Activated naive CD8-positive, alpha-beta T cell treated with anti-CD3 and anti-CD28 coated beads for 36 hours (primary cell): ENCODE data around the gene KCNH4. TPM values are rescaled to one million over a fixed set of nuclear protein-coding genes. Genes with fewer than 3 reads are reported as not detected.
A peak's percentile ranks its signal among the peaks of the same experiment; 100 is the strongest.
"Not testable (repeated sequence)": the region's sequence is repeated elsewhere in the genome, so short reads cannot be mapped to it uniquely, and the experiment has no call there.

Experiments
- DNase-seq: peaks from one replicate; pipeline ENCODE4 v3.0.0; 2021
- H3K27ac Mint-ChIP-seq: one replicate; pipeline ENCODE4 v1.8.0; 2022; ENCODE audit warnings: mild to moderate bottlenecking, moderate library complexity, mixed read lengths
- H3K27me3 Mint-ChIP-seq: one replicate; pipeline ENCODE4 v1.8.0; 2022; ENCODE audit warnings: mild to moderate bottlenecking, mixed read lengths
- H3K36me3 Mint-ChIP-seq: one replicate; pipeline ENCODE4 v1.8.0; 2021; ENCODE audit warnings: mild to moderate bottlenecking, mixed read lengths
- H3K4me1 Mint-ChIP-seq: one replicate; pipeline ENCODE4 v1.8.0; 2021; ENCODE audit warnings: mixed read lengths
- H3K4me3 Mint-ChIP-seq: one replicate; pipeline ENCODE4 v1.8.0; 2022; ENCODE audit warnings: mild to moderate bottlenecking, moderate library complexity, mixed read lengths
- H3K9me3 Mint-ChIP-seq: one replicate; pipeline ENCODE4 v1.8.0; 2022; ENCODE audit warnings: mixed read lengths
- total RNA-seq, 2 experiments: library from RNA; stranded (reverse); gene quantifications; one replicate each; pipeline ENCODE4 v1.2.3, GENCODE V29; 2021

Gene KCNH4
- total RNA-seq, 2 experiments from 2014 or later = 0.39 to 0.44 TPM

- DNase-seq = no peak
- Mint-ChIP-seq H3K27me3 (peaks cover 11% of the 10 kb centered on the region), H3K27ac (no peak overlapping the region), H3K36me3 (no peaks in the 10 kb centered on the region), H3K4me1 (peaks cover 9% of the 10 kb centered on the region), H3K4me3 (no peak overlapping the region), H3K9me3 (no peaks in the 10 kb centered on the region)
Observed at GRCh38 chr17:42174126-42174783, 6.7 kb downstream of the KCNH4 start.

DNA sequence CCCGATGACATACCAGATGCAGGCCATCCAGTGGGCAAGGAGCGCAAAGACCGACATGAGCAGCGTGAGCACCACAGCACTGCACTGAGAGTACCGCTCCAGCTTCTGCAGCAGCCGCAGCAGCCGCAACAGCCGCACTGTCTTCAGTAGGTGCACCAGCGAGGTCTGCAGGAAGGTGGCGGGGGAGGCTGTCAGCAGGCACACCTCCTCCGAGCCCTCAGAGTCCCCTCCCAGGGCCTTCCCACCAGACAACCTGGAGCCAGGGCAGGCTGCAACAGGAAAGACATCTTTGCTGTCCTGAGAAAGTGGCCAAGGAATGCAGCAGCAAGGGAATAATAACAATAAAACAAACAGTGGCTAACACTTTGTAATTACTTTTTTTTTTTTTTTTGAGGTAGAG, 9.1 kb downstream of the KCNH4 start:
- Mint-ChIP-seq H3K36me3 (no peaks in the 10 kb centered on the region), H3K9me3 (no peaks in the 10 kb centered on the region), H3K27ac (no peak overlapping the region), H3K4me3 (no peak overlapping the region), H3K27me3 (no peaks in the 10 kb centered on the region), H3K4me1 (no peaks in the 10 kb centered on the region)
- DNase-seq = no peak

DNA sequence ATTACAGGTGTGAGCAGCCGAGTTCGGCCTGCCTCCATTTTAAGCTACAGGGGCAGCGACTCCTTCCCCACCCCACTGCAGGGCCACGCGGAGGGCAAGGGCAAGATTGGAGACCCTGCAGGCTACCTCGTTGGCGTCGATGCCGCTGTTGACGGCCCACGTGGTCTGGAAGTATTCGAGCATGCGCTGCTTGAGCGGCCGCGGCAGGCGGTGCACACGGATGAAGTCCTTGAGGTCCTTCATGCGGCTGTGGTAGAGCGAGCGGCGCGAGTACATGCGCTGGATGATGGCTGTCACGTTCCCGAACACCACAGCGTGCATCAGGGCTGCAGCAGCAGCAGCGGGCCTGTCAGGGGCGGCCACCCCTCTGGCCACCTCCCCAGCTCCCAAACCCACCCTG, 11.6 kb downstream of the KCNH4 start:
- Mint-ChIP-seq H3K4me1 (no peaks in the 10 kb centered on the region), H3K9me3 (no peaks in the 10 kb centered on the region), H3K27ac (no peak overlapping the region), H3K27me3 (no peaks in the 10 kb centered on the region), H3K4me3 (no peak overlapping the region), H3K36me3 (no peaks in the 10 kb centered on the region)
- DNase-seq = no peak

DNA sequence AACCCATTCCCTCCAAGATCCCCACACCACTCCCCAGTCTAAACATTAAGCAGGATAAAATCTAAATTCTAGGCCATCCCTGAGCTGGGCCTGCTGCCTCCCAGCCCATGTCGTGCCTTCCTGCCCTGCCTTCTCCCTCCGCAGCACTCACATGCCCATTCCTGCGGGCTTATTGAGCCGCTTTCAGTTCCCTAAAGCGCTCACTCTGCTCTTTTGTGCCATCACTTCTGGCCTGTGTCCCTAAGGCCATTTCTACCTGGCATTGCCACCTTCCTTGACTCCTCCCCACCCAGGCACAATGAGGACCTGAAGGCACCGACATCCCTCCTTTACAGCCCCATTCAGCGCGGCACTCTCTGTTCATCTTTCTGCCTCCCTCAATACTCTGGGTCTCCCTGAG, 13.1 kb downstream of the KCNH4 start:
- DNase-seq = no peak
- Mint-ChIP-seq H3K27me3 (no peaks in the 10 kb centered on the region), H3K36me3 (no peaks in the 10 kb centered on the region), H3K4me3 (no peak overlapping the region), H3K4me1 (no peaks in the 10 kb centered on the region), H3K27ac (no peak overlapping the region), H3K9me3 (no peaks in the 10 kb centered on the region)

DNA sequence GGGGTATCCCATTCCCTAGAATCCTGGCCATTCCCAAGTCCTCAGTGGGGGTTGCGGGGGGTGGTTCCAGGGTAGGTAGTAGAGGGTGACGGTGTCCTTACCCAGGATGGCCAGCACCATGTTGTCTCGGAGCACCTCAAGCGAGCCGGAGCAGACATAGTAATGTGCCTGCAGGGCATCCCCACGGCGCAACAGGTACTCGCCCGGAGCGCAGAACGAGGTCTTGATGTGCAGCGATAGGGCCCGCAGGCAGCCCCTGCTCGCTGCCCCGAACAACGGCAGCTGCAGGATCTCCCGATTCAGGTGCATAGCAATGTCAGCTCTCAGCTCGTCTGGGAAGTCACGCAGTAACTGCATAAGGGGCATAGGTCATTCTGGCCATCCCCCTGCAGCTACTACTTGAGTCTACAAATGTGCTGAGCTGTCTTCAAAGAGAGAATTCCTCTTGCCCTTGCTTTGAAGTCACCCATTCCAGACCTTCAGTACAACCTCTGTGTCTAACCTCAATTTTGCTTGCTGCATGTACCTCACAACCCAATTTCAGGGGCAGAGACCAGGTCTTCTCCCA, 14.7 kb downstream of the KCNH4 start:
- no peak for DNase-seq
- Mint-ChIP-seq H3K27ac (no peak overlapping the region), H3K4me3 (no peak overlapping the region), H3K4me1 (no peaks in the 10 kb centered on the region), H3K9me3 (no peaks in the 10 kb centered on the region), H3K36me3 (no peaks in the 10 kb centered on the region), H3K27me3 (no peaks in the 10 kb centered on the region)

DNA sequence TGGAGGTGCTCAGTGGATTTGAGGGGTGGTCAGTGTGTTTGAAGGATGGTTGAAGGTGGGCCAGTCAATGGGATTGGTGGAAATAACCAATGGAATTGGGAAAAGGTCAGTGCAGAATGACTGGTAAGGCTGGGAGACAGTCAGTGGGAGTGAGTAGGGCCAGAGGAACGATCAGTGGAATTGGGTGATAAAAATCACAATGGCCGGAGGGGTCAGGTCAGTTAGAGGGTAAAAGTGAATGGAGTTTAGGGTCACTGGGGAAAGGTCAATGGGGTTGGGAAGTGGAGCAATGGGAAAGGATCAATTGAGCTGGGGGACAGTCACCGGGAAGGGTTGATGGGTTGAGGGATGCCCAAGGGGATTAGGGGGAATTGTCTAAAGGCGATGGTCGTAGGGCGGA, 15.2 kb downstream of the KCNH4 start:
- Mint-ChIP-seq H3K9me3 (no peaks in the 10 kb centered on the region), H3K36me3 (no peaks in the 10 kb centered on the region), H3K27ac (no peak overlapping the region), H3K4me3 (no peak overlapping the region), H3K27me3 (no peaks in the 10 kb centered on the region), H3K4me1 (no peaks in the 10 kb centered on the region)
- DNase-seq = no peak

DNA sequence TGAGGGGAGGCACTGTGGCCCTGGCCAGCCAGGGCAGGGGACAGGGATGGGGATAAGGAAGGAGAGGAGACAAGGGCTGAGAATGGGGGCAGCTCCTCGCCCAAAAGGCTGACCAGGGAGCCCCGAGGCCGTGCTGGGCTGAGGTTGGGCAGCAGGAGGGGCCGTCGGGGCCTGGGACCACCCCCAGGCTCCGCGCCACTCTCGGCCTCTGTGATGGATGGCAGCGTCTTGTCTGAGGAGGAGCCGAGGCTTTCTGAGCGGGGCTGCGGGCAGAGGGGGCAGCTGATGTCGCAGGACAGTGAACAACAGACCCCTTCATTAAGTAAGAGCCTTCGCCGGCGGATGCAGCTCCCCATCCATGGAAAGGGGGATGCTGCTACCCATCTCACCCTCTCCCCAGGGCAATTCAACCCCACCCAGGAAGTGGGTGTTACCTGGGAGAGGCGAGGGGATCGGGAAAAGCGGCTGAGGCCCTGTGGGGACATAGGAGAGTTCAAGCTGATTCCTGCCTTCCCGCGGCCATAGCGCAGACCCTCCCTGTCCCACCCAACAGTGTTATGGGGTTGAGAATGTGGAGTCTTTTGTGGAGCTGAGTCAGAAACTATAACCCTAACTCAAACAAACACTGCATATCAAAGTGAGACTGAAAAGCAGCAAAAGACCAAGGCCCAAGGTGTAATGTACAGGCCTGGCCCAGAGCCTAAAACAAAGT, 17.1 kb downstream of the KCNH4 start:
- no peaks in the 10 kb centered on the region for H3K4me1 Mint-ChIP-seq
- H3K9me3 Mint-ChIP-seq = no peaks in the 10 kb centered on the region
- no peak for DNase-seq
- H3K27ac Mint-ChIP-seq = no peak overlapping the region
- H3K27me3 Mint-ChIP-seq = no peaks in the 10 kb centered on the region
- no peaks in the 10 kb centered on the region for H3K36me3 Mint-ChIP-seq
- no peak overlapping the region for H3K4me3 Mint-ChIP-seq

DNA sequence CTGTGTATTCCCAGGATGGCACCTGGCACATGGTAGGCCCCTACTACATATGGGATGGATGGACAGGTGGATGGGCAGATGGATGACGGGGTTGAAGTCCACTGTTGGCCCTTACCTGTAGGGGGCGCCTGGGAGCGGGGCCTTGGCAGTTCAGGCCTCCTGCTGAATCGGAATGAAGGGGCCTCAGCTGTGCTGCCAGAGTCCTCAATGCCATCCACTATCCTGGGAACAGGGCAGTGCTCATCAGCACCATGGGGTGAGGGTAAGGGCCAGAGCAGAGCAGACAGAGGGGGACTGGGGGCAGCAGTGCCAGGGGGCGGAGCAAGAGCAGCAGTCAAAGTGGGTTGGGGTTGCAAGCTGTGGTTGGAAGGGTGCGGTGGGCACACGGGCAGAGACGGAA, 17.8 kb downstream of the KCNH4 start:
- no peaks in the 10 kb centered on the region for H3K4me1 Mint-ChIP-seq
- H3K4me3 Mint-ChIP-seq = no peak overlapping the region
- H3K27ac Mint-ChIP-seq = no peak overlapping the region
- no peaks in the 10 kb centered on the region for H3K9me3 Mint-ChIP-seq
- H3K27me3 Mint-ChIP-seq = no peaks in the 10 kb centered on the region
- H3K36me3 Mint-ChIP-seq = no peaks in the 10 kb centered on the region
- DNase-seq = peak; percentile 54

GRCh38 chr17:42160531-42160910, 20.4 kb downstream of the KCNH4 start:
- DNase-seq = no peak
- no peaks in the 10 kb centered on the region for H3K4me1 Mint-ChIP-seq
- H3K27ac Mint-ChIP-seq = no peak overlapping the region
- H3K36me3 Mint-ChIP-seq = no peaks in the 10 kb centered on the region
- H3K4me3 Mint-ChIP-seq = no peak overlapping the region
- H3K27me3 Mint-ChIP-seq = no peaks in the 10 kb centered on the region
- H3K9me3 Mint-ChIP-seq = no peaks in the 10 kb centered on the region

GRCh38 chr17:42159796-42160530, 21.0 kb downstream of the KCNH4 start:
- no peaks in the 10 kb centered on the region for H3K4me1 Mint-ChIP-seq
- no peaks in the 10 kb centered on the region for H3K36me3 Mint-ChIP-seq
- no peaks in the 10 kb centered on the region for H3K9me3 Mint-ChIP-seq
- peak overlapping the region; percentile 34 for H3K27ac Mint-ChIP-seq
- no peaks in the 10 kb centered on the region for H3K27me3 Mint-ChIP-seq
- no peak for DNase-seq
- H3K4me3 Mint-ChIP-seq = no peak overlapping the region

GRCh38 chr17:42155614-42156045, 25.3 kb downstream of the KCNH4 start:
- H3K27me3 Mint-ChIP-seq = no peaks in the 10 kb centered on the region
- H3K9me3 Mint-ChIP-seq = no peaks in the 10 kb centered on the region
- no peak overlapping the region for H3K27ac Mint-ChIP-seq
- peak overlapping the region; percentile 94 for H3K4me3 Mint-ChIP-seq
- peaks cover 23% of the 10 kb centered on the region for H3K4me1 Mint-ChIP-seq
- DNase-seq = no peak
- H3K36me3 Mint-ChIP-seq = peaks cover 8% of the 10 kb centered on the region

DNA sequence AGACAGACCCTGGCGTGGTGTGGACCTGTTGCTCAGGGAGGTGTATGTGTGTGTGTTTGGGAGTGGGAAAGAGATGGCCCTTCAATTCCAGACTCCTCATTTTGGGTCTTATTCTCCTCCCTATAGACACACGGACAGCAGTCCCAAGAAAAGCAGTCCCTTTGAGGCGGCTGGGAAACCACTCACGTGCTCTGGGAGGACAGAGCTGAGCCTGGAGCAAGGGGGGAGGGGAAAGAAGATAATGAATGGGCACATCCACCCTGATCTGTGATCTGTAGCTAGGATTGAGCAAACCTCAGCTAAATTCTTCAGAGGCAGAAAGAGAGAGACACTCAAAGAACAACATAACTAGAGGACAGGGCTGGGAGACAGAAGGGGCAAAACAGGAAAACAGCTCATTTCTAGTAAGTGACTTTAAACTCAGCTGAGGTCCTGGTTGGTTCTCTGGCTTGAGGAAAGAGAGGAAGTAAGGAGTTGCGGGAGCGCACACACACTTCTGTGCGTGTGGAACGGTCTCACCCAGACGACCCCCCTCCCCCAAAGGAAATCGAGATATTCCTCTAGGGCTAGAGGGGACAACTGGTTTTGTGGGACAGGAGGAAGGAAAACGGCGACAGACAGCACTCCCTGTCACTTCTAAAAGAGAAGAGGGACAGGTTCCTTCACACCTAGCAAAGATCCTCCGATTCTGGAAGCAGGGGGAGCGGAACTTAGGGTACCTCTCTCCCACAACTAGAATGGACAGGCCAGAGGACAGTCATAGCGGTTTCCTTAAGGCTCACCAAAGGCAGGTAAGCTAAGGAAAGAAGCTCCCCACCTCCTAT, 26.8 kb downstream of the KCNH4 start:
- Mint-ChIP-seq H3K36me3 (peaks cover 8% of the 10 kb centered on the region), H3K9me3 (no peaks in the 10 kb centered on the region), H3K4me3 (peak overlapping the region; percentile 94), H3K4me1 (peaks cover 24% of the 10 kb centered on the region), H3K27ac (peak overlapping the region; percentile 81), H3K27me3 (no peaks in the 10 kb centered on the region)
- no peak for DNase-seq

DNA sequence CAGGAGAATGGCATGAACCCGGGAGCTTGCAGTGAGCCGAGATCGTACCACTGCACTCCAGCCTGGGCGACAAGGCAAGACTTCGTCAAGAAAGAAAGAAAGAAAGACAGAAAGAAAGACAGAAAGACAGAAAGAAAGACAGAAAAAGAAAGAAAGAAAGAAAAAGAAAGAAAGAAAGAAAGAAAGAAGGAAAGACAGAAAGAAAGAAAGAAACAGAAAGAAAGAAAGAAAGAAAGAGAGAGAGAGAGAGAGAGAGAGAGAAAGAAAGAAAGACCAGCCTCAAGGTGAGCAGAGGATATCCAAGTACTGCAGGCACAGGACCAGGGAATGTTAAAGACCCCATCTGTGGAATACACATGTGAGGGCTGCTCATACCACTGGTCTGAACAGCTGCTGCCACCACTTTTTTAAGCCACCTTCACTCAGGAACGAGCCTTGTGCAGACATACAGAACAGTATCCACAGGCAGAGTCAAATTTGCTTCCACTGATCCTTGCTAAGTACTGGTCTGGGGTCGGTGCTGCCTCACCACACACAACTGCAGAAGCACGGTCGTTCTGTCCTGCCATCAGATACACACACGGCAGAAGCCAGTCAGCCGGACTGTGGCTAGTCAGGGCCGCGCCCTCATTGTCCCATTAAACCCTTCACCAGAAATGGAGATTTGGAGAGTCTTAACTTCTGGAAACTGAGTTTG, 33.9 kb downstream of the KCNH4 start:
- H3K27me3 Mint-ChIP-seq = no peaks in the 10 kb centered on the region
- peaks cover 9% of the 10 kb centered on the region for H3K36me3 Mint-ChIP-seq
- no peaks in the 10 kb centered on the region for H3K9me3 Mint-ChIP-seq
- peaks cover 32% of the 10 kb centered on the region for H3K4me1 Mint-ChIP-seq
- no peak overlapping the region for H3K4me3 Mint-ChIP-seq
- no peak for DNase-seq
- H3K27ac Mint-ChIP-seq = peak overlapping the region; percentile 26

- H3K27me3 Mint-ChIP-seq, H3K9me3 Mint-ChIP-seq, H3K4me3 Mint-ChIP-seq, H3K27ac Mint-ChIP-seq, DNase-seq: not testable (repeated sequence)
- H3K4me1 Mint-ChIP-seq = peaks cover 36% of the 10 kb centered on the region
- peaks cover 12% of the 10 kb centered on the region for H3K36me3 Mint-ChIP-seq
Observed at GRCh38 chr17:42143138-42143537, 37.8 kb downstream of the KCNH4 start.
